Neuronal stem cell (in vitro differentiated cells): Measurements from ENCODE around the gene KRT9. TPM values are rescaled to one million over a fixed set of nuclear protein-coding genes. Genes with fewer than 3 reads are reported as not detected.
A peak's percentile ranks its signal among the peaks of the same experiment; 100 is the strongest.
"Not testable (repeated sequence)": the region's sequence is repeated elsewhere in the genome, so short reads cannot be mapped to it uniquely, and the experiment has no call there.

ENCODE experiments used
- DNase-seq: peaks from one replicate; pipeline ENCODE4 v3.0.0-alpha.2; 2013; ENCODE audit warnings: low spot score
- H2AFZ ChIP-seq: one replicate; pipeline ENCODE4 v1.6.1; 2013; ENCODE audit warnings: mild to moderate bottlenecking, low read length, inconsistent platforms
- H2AK5ac ChIP-seq: 2 replicates; pipeline ENCODE4 v1.6.1; 2013; ENCODE audit warnings: low read depth, mild to moderate bottlenecking, inconsistent platforms, low read length, moderate library complexity, mixed read lengths
- H2BK120ac ChIP-seq: 2 replicates; pipeline ENCODE4 v1.6.1; 2013; ENCODE audit warnings: low read depth, mild to moderate bottlenecking, inconsistent platforms, low read length, moderate library complexity, mixed read lengths
- H2BK12ac ChIP-seq: one replicate; pipeline ENCODE4 v1.6.1; 2013; ENCODE audit warnings: low read length, inconsistent platforms
- H2BK15ac ChIP-seq: 2 replicates; pipeline ENCODE4 v1.6.1; 2013; ENCODE audit warnings: mild to moderate bottlenecking, low read length, inconsistent platforms, mixed read lengths
- H2BK5ac ChIP-seq: one replicate; pipeline ENCODE4 v1.6.1; 2013; ENCODE audit warnings: inconsistent platforms, mild to moderate bottlenecking, low read length, moderate library complexity
- H3K14ac ChIP-seq: one replicate; pipeline ENCODE4 v1.6.1; 2013; ENCODE audit warnings: low read length, inconsistent platforms
- H3K18ac ChIP-seq: 2 replicates; pipeline ENCODE4 v1.6.1; 2013; ENCODE audit warnings: low read length, inconsistent platforms
- H3K23ac ChIP-seq: 2 replicates; pipeline ENCODE4 v1.6.1; 2013; ENCODE audit warnings: low read depth, mild to moderate bottlenecking, mixed read lengths, low read length, inconsistent platforms; ENCODE audit not compliant: poor library complexity
- H3K27ac ChIP-seq: replicated peaks from 3 replicates; pipeline ENCODE4 v1.5.1; 2013; ENCODE audit warnings: low read length, inconsistent platforms
- H3K27me3 ChIP-seq, 3 experiments: 2 replicates each; pipeline ENCODE4 v1.6.1; 2013; ENCODE audit warnings: low read length in 3 of 3, mild to moderate bottlenecking in 2 of 3, inconsistent platforms in 1 of 3, low read depth in 1 of 3, mixed read lengths in 1 of 3, moderate library complexity in 1 of 3; ENCODE audit not compliant: control insufficient read depth in 3 of 3, insufficient read depth in 3 of 3
- H3K36me3 ChIP-seq, 2 donors: replicated peaks in 1 of 2; 2 replicates each; pipeline ENCODE4 v1.6.1; 2013; ENCODE audit warnings: low read length in 2 of 2; ENCODE audit not compliant: control insufficient read depth in 2 of 2, insufficient read depth in 2 of 2
- H3K4ac ChIP-seq: 2 replicates; pipeline ENCODE4 v1.6.1; 2013; ENCODE audit warnings: inconsistent platforms, mild to moderate bottlenecking, low read length, moderate library complexity
- H3K4me1 ChIP-seq, 2 donors: 1 replicate in 1 of 2; 2 replicates in 1 of 2; pipeline ENCODE4 v1.6.1; 2013; ENCODE audit warnings: low read length in 2 of 2, low read depth in 1 of 2; ENCODE audit not compliant: control insufficient read depth in 2 of 2, insufficient read depth in 1 of 2
- H3K4me2 ChIP-seq: one replicate; pipeline ENCODE4 v1.6.1; 2013; ENCODE audit warnings: mild to moderate bottlenecking, low read length, inconsistent platforms; ENCODE audit not compliant: insufficient read depth, poor library complexity, severe bottlenecking
- H3K4me3 ChIP-seq, 2 donors: 2 replicates each; pipeline ENCODE4 v1.5.1; 2013; ENCODE audit warnings: low read length in 2 of 2, mild to moderate bottlenecking in 2 of 2, inconsistent platforms in 1 of 2, moderate library complexity in 1 of 2
- H3K79me1 ChIP-seq: one replicate; pipeline ENCODE4 v1.6.1; 2013; ENCODE audit warnings: low read depth, mild to moderate bottlenecking, inconsistent platforms, low read length, moderate library complexity
- H3K9ac ChIP-seq: one replicate; pipeline ENCODE4 v1.6.1; 2013; ENCODE audit warnings: mild to moderate bottlenecking, low read depth, low read length, inconsistent platforms; ENCODE audit not compliant: poor library complexity
- H3K9me3 ChIP-seq, 2 donors: replicated peaks in 1 of 2; 2 replicates each; pipeline versions ENCODE3 to v1.6.1; 2013; ENCODE audit warnings: low read length in 2 of 2, mild to moderate bottlenecking in 2 of 2, inconsistent platforms in 1 of 2, low read depth in 1 of 2, mixed read lengths in 1 of 2, moderate library complexity in 1 of 2; ENCODE audit not compliant: control insufficient read depth in 2 of 2, insufficient read depth in 1 of 2
- H4K8ac ChIP-seq: one replicate; pipeline ENCODE4 v1.6.1; 2013; ENCODE audit warnings: low read depth, mild to moderate bottlenecking, inconsistent platforms, low read length, moderate library complexity
- H4K91ac ChIP-seq: one replicate; pipeline ENCODE4 v1.6.1; 2013; ENCODE audit warnings: low read length, low read depth, mild to moderate bottlenecking, inconsistent platforms; ENCODE audit not compliant: poor library complexity
- WGBS, 2 donors: extraction: QIAGEN DNeasy Blood & Tissue Kit; methylation state at CpG; one replicate each; pipeline ENCODE4 v1.1.7; 2013; ENCODE audit warnings: missing lambda C conversion rate in 2 of 2, mixed read lengths in 1 of 2; ENCODE audit not compliant: insufficient read length in 2 of 2, insufficient replicate concordance in 1 of 2; ENCODE audit errors: extremely low coverage in 2 of 2; 5-methylcytosine and 5-hydroxymethylcytosine counted together
- polyA plus RNA-seq, 2 experiments: library from polyadenylated mRNA; stranded (reverse); fragments of 200-250 nt; gene quantifications; one replicate each; pipeline ENCODE4 v1.2.3, GENCODE V29; 2013

KRT9 gene, protein sequence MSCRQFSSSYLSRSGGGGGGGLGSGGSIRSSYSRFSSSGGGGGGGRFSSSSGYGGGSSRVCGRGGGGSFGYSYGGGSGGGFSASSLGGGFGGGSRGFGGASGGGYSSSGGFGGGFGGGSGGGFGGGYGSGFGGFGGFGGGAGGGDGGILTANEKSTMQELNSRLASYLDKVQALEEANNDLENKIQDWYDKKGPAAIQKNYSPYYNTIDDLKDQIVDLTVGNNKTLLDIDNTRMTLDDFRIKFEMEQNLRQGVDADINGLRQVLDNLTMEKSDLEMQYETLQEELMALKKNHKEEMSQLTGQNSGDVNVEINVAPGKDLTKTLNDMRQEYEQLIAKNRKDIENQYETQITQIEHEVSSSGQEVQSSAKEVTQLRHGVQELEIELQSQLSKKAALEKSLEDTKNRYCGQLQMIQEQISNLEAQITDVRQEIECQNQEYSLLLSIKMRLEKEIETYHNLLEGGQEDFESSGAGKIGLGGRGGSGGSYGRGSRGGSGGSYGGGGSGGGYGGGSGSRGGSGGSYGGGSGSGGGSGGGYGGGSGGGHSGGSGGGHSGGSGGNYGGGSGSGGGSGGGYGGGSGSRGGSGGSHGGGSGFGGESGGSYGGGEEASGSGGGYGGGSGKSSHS
- polyA plus RNA-seq (2013, experiment 1 of 2), result not detected
- not detected for polyA plus RNA-seq (2013, experiment 2 of 2)

DNA sequence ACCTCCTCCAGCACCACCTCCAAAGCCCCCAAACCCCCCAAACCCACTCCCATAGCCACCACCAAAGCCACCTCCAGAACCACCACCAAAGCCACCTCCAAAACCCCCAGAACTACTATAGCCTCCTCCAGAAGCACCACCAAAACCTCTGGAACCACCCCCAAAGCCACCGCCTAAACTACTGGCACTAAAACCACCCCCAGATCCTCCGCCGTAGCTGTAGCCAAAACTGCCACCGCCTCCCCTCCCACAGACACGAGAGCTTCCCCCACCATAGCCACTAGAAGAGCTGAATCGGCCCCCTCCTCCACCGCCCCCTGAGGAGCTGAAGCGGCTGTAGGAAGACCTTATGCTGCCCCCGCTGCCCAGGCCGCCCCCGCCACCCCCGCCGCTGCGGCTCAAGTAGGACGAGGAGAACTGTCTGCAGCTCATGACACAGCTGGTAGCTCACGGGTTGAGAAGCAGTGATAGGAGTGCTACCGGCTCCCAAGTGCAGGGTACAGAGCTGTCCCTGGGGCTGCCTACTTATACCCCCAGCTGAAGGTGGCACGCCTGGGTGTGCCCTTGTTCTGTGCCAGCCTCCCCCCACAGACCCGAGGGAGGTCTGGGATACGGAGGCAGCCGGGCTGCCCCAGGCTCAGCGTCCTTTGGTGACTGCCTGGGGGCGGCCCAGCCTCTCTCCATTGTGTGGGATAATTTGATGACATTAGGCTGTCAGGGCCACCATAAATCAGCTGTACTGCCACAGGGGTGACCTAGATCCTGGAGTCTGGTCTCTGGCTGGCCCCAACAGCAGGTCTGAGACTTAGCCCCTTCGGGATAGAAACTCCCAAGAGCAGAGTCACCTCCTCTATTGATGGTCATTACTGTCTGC is at the start of gene KRT9:
Gene KRT9 (minus strand): TSS at position 499 of the 874 bp plus-strand sequence. CDS start 67 bp downstream, at position 432.
- Histone ChIP-seq H2BK12ac (no peak within 1 kb of the TSS), H3K23ac (peak within 1 kb of the TSS; percentile 4), H3K4ac (no peak within 1 kb of the TSS), H3K27me3 (peaks cover 0 to 9% (median 0%) of the 10 kb centered on the region in 3 experiments), H3K36me3 (no peaks in the 10 kb centered on the region), H3K9me3 (no peaks in the 10 kb centered on the region), H3K4me2 (no peak within 1 kb of the TSS), H3K4me3 (no peak within 1 kb of the TSS), H2BK120ac (no peak within 1 kb of the TSS), H3K27ac (no peak within 1 kb of the TSS), H4K8ac (no peak within 1 kb of the TSS), H3K79me1 (no peaks in the 10 kb centered on the region), H4K91ac (no peak within 1 kb of the TSS), H3K9ac (no peak within 1 kb of the TSS), H2BK5ac (no peak within 1 kb of the TSS), H2BK15ac (no peak within 1 kb of the TSS), H3K18ac (peak within 1 kb of the TSS; percentile 8), H3K14ac (no peak within 1 kb of the TSS), H3K4me1 (no peaks in the 10 kb centered on the region), H2AK5ac (no peak within 1 kb of the TSS), H2AFZ (no peak within 1 kb of the TSS)
- WGBS, 2 donors, result no CpG with 5 or more reads among the region's 24 CpGs
- no peak for DNase-seq

DNA sequence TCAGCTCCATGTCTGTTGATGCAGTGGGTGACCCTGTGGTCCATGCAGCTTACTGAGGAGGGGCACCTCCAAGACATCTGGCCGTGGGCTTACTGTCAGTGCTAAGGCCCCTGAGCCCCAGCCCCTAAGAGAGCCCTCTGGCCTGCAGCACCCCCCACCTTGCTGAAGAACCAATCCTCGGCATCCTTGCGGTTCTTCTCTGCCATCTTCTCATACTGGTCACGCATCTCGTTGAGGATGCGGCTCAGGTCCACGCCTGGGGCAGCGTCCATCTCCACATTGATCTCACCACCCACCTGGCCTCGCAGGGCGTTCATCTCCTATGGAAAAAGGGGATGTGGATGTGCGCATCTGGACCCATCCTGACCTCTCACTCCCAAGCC is 49.6 kb upstream of the KRT9 start:
- not testable (repeated sequence) for H4K91ac ChIP-seq, H3K9ac ChIP-seq, H2BK15ac ChIP-seq, H2AFZ ChIP-seq, H4K8ac ChIP-seq, H3K14ac ChIP-seq, H3K79me1 ChIP-seq, H2BK12ac ChIP-seq, H2BK120ac ChIP-seq, H3K23ac ChIP-seq, H3K27me3 ChIP-seq, H3K36me3 ChIP-seq, H3K4ac ChIP-seq, DNase-seq, H2BK5ac ChIP-seq, H3K4me3 ChIP-seq, H3K4me2 ChIP-seq, H2AK5ac ChIP-seq, H3K27ac ChIP-seq, H3K9me3 ChIP-seq
- no CpG with 5 or more reads among the region's 11 CpGs for WGBS, 2 donors
- peak overlapping the region; percentile 51 for H3K18ac ChIP-seq
- peaks cover 0 to 13% of the 10 kb centered on the region in 2 donors for H3K4me1 ChIP-seq

DNA sequence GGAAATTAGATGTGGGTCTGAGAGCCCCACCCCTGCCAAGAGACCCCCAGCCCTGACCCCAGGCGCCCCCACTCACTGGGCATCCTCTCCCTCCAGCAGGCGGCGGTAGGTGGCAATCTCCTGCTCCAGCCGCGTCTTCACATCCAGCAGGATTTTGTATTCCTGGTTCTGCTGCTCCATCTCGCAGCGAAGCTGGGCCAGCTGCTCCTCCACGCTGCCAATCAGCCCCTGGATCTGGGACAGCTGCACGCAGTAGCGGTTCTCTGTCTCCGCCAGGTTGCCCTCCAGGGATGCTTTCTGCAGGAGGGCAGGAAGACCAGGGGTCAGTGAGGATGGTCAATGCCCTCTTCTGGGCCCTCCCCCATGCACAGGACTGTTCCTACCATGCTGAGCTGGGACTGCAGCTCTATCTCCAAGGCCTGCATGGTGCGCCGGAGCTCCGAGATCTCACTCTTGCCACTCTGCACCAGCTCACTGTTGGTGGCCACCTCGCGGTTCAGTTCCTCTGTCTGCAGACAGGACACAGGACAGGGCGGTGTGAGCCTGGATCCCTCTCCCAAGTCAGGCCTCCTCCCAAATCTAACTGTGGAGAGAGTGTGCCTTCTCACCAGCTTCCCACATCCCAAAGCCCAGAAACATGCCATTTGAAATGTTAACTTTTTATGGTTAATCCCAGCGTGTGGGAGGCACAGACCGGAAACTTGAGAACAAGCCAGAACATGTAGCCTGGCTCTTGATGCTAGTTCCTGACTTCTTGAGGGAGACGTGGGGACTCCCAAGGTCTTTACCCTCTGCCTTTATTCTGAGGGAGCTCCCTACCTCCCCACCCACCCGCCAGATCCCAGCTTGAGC is 49.0 kb upstream of the KRT9 start:
- peak overlapping the region; percentile 84 for H2BK12ac ChIP-seq
- H4K91ac ChIP-seq, result no peak overlapping the region
- peak overlapping the region; percentile 12 for H3K9ac ChIP-seq
- no peak overlapping the region for H2BK5ac ChIP-seq
- H3K4me1 ChIP-seq, result peaks cover 0 to 13% of the 10 kb centered on the region in 2 donors
- no CpG with 5 or more reads among the region's 21 CpGs for WGBS, 2 donors
- no peak overlapping the region for H4K8ac ChIP-seq
- peak overlapping the region; percentile 46 for H2AK5ac ChIP-seq
- no peak overlapping the region for H3K4ac ChIP-seq
- no peak overlapping the region for H3K4me2 ChIP-seq
- H3K4me3 ChIP-seq, result no peak overlapping the region
- H2BK120ac ChIP-seq, result no peak overlapping the region
- H3K9me3 ChIP-seq, result no peaks in the 10 kb centered on the region
- H3K79me1 ChIP-seq, result no peaks in the 10 kb centered on the region
- H3K27ac ChIP-seq, result no peak overlapping the region
- H3K27me3 ChIP-seq, result peaks cover 0 to 4% (median 0%) of the 10 kb centered on the region in 3 experiments
- no peak overlapping the region for H3K23ac ChIP-seq
- H2AFZ ChIP-seq, result no peak overlapping the region
- peak overlapping the region; percentile 76 for H3K18ac ChIP-seq
- no peaks in the 10 kb centered on the region for H3K36me3 ChIP-seq
- no peak for DNase-seq
- H3K14ac ChIP-seq, result peak overlapping the region; percentile 21
- peak overlapping the region; percentile 58 for H2BK15ac ChIP-seq
